H1 (cell line): ENCODE data around the gene TPM1. TPM values are rescaled to one million over a fixed set of nuclear protein-coding genes. Genes with fewer than 3 reads are reported as not detected.

Experiments
- ATF3 ChIP-seq: IDR thresholded peaks from 2 replicates; pipeline ENCODE4 v1.6.1; 2011; ENCODE audit warnings: low read depth, mild to moderate bottlenecking, low read length; ENCODE audit not compliant: insufficient read depth
- CHD7 ChIP-seq: fragments of 300-600 bp; sonication (generic); IDR thresholded peaks from 2 replicates; pipeline ENCODE4 v1.7.1; 2012; ENCODE audit warnings: low read length, moderate library complexity, mild to moderate bottlenecking, inconsistent platforms; ENCODE audit not compliant: insufficient replicate concordance
- EP300 ChIP-seq, 2 experiments: IDR thresholded peaks; 1 replicate in 1 of 2; 2 replicates in 1 of 2; pipeline ENCODE4 v1.6.1; 2011 to 2012; ENCODE audit warnings: low read depth in 2 of 2, low read length in 2 of 2, mild to moderate bottlenecking in 2 of 2, borderline replicate concordance in 1 of 2, inconsistent platforms in 1 of 2, moderate library complexity in 1 of 2
- KDM1A ChIP-seq: fragments of 200-600, 300-600 bp; sonication (generic); IDR thresholded peaks from 2 replicates; pipeline ENCODE4 v1.7.1; 2016; ENCODE audit warnings: mild to moderate bottlenecking, low read length, borderline replicate concordance
- MAFK ChIP-seq: IDR thresholded peaks from 2 replicates; pipeline ENCODE4 v1.6.1; 2012; ENCODE audit warnings: low read depth, mild to moderate bottlenecking, improper control_type of control experiment, low read length
- SIRT6 ChIP-seq: IDR thresholded peaks from one replicate; pipeline ENCODE4 v1.7.1; 2012; ENCODE audit warnings: low read length, inconsistent platforms
- SP2 ChIP-seq: IDR thresholded peaks from 2 replicates; pipeline ENCODE4 v1.6.1; 2012; ENCODE audit warnings: mild to moderate bottlenecking, low read length, inconsistent platforms
- TAF7 ChIP-seq: optimal IDR thresholded peaks from 2 replicates; pipeline ENCODE3; 2011; ENCODE audit warnings: low read depth, mild to moderate bottlenecking, inconsistent platforms, low read length, moderate library complexity, borderline replicate concordance
- polyA plus RNA-seq, 7 experiments: library from polyadenylated mRNA; depleted of rRNA in 3 of 7; stranded (reverse) in 5 of 7; unstranded in 2 of 7; fragments of >200 nt in 5 of 7; fragments of 200-250 nt in 2 of 7; gene quantifications; 1 replicate in 5 of 7; 2 replicates in 1 of 7; 4 replicates in 1 of 7; pipeline versions ENCODE4 v1.2.1 to v1.2.3, GENCODE V29; 2011 to 2013; ENCODE audit warnings: missing spikeins in 2 of 7, mixed read lengths in 2 of 7
- total RNA-seq: library from RNA; stranded (reverse); fragmentation: NEBNext Ultra II Directional; extraction: Animal tissue kit (Norgen Biotek cat#: 25700); gene quantifications from 2 replicates; pipeline ENCODE4 v1.2.1, GENCODE V29; 2021

TPM1 gene
- total and polyA plus RNA-seq, 2 of the 8 experiments (the other 6 are each of a cell fraction or from before 2014, with no cell fraction given), result 258 to 579 TPM

- TF ChIP-seq CHD7, result no peak
- no peak for TF ChIP-seq ATF3
- TF ChIP-seq MAFK, result no peak
- TF ChIP-seq KDM1A, result no peak
- TF ChIP-seq TAF7, result no peak
- TF ChIP-seq SIRT6, result no peak
- TF ChIP-seq EP300 (IDR thresholded peaks at IDR 0.05; ENCODE audit: borderline replicate concordance in 1 of 2, low read depth in 2 of 2, low read length in 2 of 2), result no peak
- TF ChIP-seq SP2, result no peak
These were observed 32.2 kb upstream of the TPM1 start (continued) for GRCh38 chr15:63010386-63010785.
